Esophagus squamous epithelium (tissue), 5 donors: ENCODE measurements around the gene XRCC2. TPM values are rescaled to one million over a fixed set of nuclear protein-coding genes. Genes with fewer than 3 reads are reported as not detected.

ENCODE experiments used
- DNase-seq: peaks from one replicate; lab custom pipeline; 2025; lab: John Stamatoyannopoulos, UW
- H3K27ac ChIP-seq, 4 donors: fragments of 200-600 bp; sonication (generic); one replicate each; pipeline ENCODE4 v1.5.1; 2016 to 2019; ENCODE audit warnings: mild to moderate bottlenecking in 1 of 4
- H3K27me3 ChIP-seq, 4 donors: fragments of 200-600 bp; sonication (generic); 1 replicate in 3 of 4; 2 replicates in 1 of 4; pipeline versions ENCODE4 v1.5.1 to v1.6.0; 2017 to 2021; ENCODE audit warnings: antibody characterized with exemption in 1 of 4
- H3K36me3 ChIP-seq, 3 donors: fragments of 200-600 bp; sonication (generic); one replicate each; pipeline ENCODE4 v1.5.1; 2016 to 2019
- H3K4me1 ChIP-seq, 3 donors: fragments of 200-600 bp; sonication (generic); one replicate each; pipeline ENCODE4 v1.5.1; 2017 to 2019
- H3K4me3 ChIP-seq, 4 donors: fragments of 200-600 bp; sonication (generic); 1 replicate in 3 of 4; 2 replicates in 1 of 4; pipeline ENCODE4 v1.5.1; 2016 to 2019; ENCODE audit warnings: mild to moderate bottlenecking in 2 of 4, moderate library complexity in 1 of 4
- H3K9me3 ChIP-seq, 3 donors: fragments of 200-600 bp; sonication (generic); one replicate each; pipeline ENCODE4 v1.5.1; 2016 to 2019
- POLR2A ChIP-seq, 4 donors: fragments of 450-650 bp; IDR thresholded peaks; one replicate each; pipeline ENCODE4 v1.6.1; 2017; ENCODE audit warnings: antibody characterized with exemption in 4 of 4, mild to moderate bottlenecking in 4 of 4, moderate library complexity in 3 of 4
- WGBS, 2 donors: methylation state at CpG; one replicate each; pipeline ENCODE4 v1.1.5; 2018; 5-methylcytosine and 5-hydroxymethylcytosine counted together
- intact Hi-C: fragments of 100-400 bp; cut with DNase I; formaldehyde crosslinking; loops from one replicate; pipeline ENCODE4 v1.15.0; 2022
- small RNA-seq, 4 donors: library from RNA; depleted of rRNA; stranded (forward); fragments of <200 nt; gene quantifications; one replicate each; pipeline ENCODE3, GENCODE V24; 2016
- total RNA-seq, 4 donors: library from RNA; depleted of rRNA; stranded (reverse); fragments of >200 nt; gene quantifications; one replicate each; pipeline ENCODE4 v1.1.0, GENCODE V29; 2016
- TF ChIP-seq, protein P1 (sequence below), 6 experiments: fragments of 450-650 bp in 4 of 6; fragments of 200-600 bp in 2 of 6; sonication (generic) in 2 of 6; IDR thresholded peaks; one replicate each; pipeline ENCODE4 v1.5.1; 2016 to 2019; ENCODE audit warnings: antibody characterized with exemption in 6 of 6, mild to moderate bottlenecking in 4 of 6, moderate library complexity in 4 of 6
- donor health status: DM: yes; HTN: yes; CAD: no.

XRCC2 gene
- total RNA-seq, 4 donors from 2014 or later = 1.5 to 5.5 (median 1.9) TPM

DNA sequence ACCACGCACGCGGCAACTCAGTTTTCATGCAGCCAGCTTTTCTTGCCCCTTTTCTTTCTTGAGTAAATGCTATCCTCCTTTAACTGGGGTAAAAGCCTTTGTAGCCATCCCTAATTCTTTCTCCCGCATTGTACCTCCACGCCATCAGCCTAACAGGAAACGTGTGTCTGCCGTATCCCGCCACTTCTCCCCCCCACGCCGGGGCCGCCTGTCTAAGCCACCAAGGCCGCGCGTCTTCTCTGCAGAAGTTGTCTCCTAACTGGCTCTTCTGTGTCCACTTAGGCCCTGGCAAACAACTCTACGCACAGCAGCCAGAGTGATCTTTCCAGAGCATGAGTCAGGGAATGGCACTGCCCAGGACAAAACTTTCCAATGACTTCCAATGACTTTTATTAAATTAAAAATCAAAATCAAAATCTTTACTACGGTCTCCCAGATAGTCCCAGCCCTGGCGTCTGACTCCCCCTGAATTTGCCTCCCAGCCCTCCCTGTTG, 74.6 kb downstream of the XRCC2 start:
- H3K4me3 ChIP-seq = no peak overlapping the region
- no peak for TF ChIP-seq POLR2A (IDR thresholded peaks at IDR 0.05)
- TF ChIP-seq, protein P1, sequence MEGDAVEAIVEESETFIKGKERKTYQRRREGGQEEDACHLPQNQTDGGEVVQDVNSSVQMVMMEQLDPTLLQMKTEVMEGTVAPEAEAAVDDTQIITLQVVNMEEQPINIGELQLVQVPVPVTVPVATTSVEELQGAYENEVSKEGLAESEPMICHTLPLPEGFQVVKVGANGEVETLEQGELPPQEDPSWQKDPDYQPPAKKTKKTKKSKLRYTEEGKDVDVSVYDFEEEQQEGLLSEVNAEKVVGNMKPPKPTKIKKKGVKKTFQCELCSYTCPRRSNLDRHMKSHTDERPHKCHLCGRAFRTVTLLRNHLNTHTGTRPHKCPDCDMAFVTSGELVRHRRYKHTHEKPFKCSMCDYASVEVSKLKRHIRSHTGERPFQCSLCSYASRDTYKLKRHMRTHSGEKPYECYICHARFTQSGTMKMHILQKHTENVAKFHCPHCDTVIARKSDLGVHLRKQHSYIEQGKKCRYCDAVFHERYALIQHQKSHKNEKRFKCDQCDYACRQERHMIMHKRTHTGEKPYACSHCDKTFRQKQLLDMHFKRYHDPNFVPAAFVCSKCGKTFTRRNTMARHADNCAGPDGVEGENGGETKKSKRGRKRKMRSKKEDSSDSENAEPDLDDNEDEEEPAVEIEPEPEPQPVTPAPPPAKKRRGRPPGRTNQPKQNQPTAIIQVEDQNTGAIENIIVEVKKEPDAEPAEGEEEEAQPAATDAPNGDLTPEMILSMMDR (IDR thresholded peaks at IDR 0.05) = no peak
- no peak overlapping the region for H3K27ac ChIP-seq
- WGBS, 2 donors = 92 to 94% methylated on average over 14 to 17 of the region's 17 CpGs
- intact Hi-C loops = no loop called here
- no peaks in the 10 kb centered on the region for H3K4me1 ChIP-seq
- H3K9me3 ChIP-seq = no peaks in the 10 kb centered on the region
- H3K36me3 ChIP-seq = no peaks in the 10 kb centered on the region
- no peaks in the 10 kb centered on the region for H3K27me3 ChIP-seq
- DNase-seq = no peak

DNA sequence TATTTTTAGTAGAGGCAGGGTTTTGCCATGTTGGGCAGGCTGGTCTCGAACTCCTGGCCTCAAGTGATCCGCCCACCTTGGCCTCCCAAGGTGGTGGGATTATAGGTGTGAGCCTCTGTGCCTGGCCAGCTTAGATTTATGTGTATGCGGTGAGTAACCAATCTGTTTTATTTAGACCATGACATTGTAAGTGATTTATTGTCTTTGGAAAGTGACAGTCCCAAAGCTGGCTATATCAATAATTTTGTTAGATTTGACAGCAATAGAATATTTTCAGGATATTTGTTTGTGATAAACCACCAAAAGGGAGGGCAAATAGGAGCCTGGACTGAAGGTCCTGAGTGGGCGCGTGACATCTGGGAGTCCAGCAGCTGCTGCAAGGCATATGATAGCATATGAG, 75.7 kb downstream of the XRCC2 start:
- Histone ChIP-seq H3K9me3 (no peaks in the 10 kb centered on the region), H3K4me1 (no peaks in the 10 kb centered on the region), H3K4me3 (no peak overlapping the region), H3K27ac (no peak overlapping the region), H3K27me3 (no peaks in the 10 kb centered on the region), H3K36me3 (no peaks in the 10 kb centered on the region)
- TF ChIP-seq POLR2A (IDR thresholded peaks at IDR 0.05) = no peak
- TF ChIP-seq, protein P1 (IDR thresholded peaks at IDR 0.05) = no peak
- intact Hi-C loops = no loop called here
- DNase-seq = no peak
- 93 to 100% methylated on average over 5 of the region's 5 CpGs for WGBS, 2 donors

DNA sequence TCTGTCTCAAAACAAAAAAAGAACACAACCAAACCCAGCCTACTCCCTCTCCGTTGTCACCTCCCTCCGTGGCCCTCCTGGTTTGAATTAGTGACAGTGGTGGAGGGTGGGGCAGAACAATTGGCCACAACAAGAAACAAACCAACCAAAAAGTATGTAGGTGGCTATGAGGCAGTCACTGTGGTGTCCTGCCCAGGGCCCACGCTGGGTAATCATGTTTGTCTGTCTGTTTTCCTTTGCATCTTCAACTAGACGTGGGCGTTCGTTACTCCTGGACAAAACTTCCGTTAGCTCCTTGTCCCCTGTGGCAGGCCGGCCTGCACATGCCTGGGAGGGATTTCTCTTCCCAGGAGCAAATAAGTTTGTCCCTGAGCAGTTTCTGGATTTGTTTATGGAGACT, 78.4 kb downstream of the XRCC2 start:
- Histone ChIP-seq H3K9me3 (no peaks in the 10 kb centered on the region), H3K27me3 (no peaks in the 10 kb centered on the region), H3K4me3 (no peak overlapping the region), H3K36me3 (no peaks in the 10 kb centered on the region), H3K27ac (no peak overlapping the region), H3K4me1 (no peaks in the 10 kb centered on the region)
- TF ChIP-seq POLR2A (IDR thresholded peaks at IDR 0.05) = no peak
- TF ChIP-seq, protein P1 (IDR thresholded peaks at IDR 0.05) = no peak
- WGBS, 2 donors = 62 to 71% methylated on average over 8 of the region's 8 CpGs
- intact Hi-C loops = no loop called here
- DNase-seq = no peak

DNA sequence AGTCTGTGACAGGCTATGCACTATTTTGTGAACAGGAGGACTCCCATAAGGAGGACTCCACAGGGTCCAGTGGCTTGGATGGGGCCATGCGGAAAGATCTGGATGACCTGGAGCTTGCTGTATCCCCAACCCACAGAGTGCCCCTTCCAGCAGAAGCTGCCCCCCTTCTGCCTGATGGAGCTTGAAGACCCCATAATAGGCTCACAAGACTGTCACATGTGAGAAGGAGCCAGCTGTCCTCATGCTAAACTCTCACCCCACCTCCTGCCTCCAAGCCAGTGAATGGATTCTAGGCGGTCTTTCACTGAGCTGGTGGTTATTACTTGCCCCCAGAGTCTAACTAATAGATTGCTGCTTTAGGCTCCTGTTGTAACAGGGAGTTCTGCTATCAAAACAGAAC, 79.1 kb downstream of the XRCC2 start:
- intact Hi-C loops = no loop called here
- Histone ChIP-seq H3K9me3 (no peaks in the 10 kb centered on the region), H3K27ac (no peak overlapping the region), H3K4me3 (no peak overlapping the region), H3K27me3 (no peaks in the 10 kb centered on the region), H3K36me3 (no peaks in the 10 kb centered on the region), H3K4me1 (no peaks in the 10 kb centered on the region)
- no peak for DNase-seq
- TF ChIP-seq, protein P1 (IDR thresholded peaks at IDR 0.05) = no peak
- TF ChIP-seq POLR2A (IDR thresholded peaks at IDR 0.05) = no peak
- WGBS, 2 donors = 100% methylated on average over 1 of the region's 2 CpGs; no CpG with 5 or more reads in 1 of the 2 donors

Small RNA genes within 50 kb of the gene (small RNA-seq; reads per million reads assigned to genes)
- gene RF00568 = 0 reads per million in 4 donors

Other genes with a start within 250 kb of the XRCC2 start
- gene KMT2C, start 240.1 kb downstream of the XRCC2 start, total RNA-seq = 10 to 100 TPM; 25.1 to 64.7 (median 43.4) TPM
- 1 to 10 TPM; 4.2 to 7.4 (median 5.6) TPM for gene ACTR3B, start 83.6 kb upstream of the XRCC2 start, total RNA-seq